ENCODE results near the gene ERICH2. TPM values are rescaled to one million over a fixed set of nuclear protein-coding genes. Genes with fewer than 3 reads are reported as not detected.

Gene ERICH2
- polyA plus RNA-seq, 1 experiment = not detected

DNA sequence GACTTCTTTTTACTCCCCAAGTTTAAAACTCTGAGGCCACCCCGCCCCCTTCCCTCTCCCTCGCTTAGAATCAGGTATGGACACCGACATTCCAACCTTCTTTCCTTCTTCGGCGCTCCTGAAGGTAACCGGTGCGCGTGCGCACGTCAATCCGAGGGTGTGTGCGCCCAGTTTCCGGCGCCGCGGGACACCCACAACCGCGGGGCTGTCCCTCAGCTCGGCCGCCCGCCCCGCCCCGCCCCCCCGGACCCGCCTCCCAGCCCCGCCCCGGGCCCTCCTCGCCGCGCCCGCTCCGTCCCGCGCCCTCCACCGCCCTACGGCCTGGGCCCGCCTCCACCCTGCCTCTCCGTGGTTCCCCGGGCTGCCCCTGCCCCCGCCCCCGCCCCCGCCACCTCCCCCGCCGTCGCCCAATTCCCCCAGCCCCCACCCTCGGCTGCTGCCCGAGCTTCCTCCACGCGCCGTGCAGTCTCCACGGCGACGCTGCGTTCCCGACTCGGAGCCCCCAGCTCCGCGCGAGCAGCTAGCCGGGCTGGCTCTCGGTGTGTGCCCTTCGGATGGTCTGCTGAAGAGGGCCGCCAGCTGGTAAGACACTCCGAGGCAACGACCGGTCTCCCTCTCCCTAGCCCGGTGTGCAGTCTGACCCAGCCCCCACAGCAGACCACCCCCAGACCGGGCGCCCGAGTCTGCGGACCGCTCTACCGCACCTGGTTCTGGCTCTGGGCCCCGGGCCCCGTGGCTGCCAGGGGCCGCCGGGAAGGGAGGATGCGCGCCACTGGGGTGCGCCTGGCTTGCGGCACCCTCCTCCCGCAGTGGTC, 635 bp downstream of the ERICH2 start:
- DNase-seq (ENCODE audit: low read depth) = no peak
- H3K4me3 ChIP-seq (ENCODE audit: low read depth, low read length) = peak overlapping the region; percentile 62
- TF ChIP-seq, protein P1, sequence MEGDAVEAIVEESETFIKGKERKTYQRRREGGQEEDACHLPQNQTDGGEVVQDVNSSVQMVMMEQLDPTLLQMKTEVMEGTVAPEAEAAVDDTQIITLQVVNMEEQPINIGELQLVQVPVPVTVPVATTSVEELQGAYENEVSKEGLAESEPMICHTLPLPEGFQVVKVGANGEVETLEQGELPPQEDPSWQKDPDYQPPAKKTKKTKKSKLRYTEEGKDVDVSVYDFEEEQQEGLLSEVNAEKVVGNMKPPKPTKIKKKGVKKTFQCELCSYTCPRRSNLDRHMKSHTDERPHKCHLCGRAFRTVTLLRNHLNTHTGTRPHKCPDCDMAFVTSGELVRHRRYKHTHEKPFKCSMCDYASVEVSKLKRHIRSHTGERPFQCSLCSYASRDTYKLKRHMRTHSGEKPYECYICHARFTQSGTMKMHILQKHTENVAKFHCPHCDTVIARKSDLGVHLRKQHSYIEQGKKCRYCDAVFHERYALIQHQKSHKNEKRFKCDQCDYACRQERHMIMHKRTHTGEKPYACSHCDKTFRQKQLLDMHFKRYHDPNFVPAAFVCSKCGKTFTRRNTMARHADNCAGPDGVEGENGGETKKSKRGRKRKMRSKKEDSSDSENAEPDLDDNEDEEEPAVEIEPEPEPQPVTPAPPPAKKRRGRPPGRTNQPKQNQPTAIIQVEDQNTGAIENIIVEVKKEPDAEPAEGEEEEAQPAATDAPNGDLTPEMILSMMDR (IDR thresholded peaks at IDR 0.05; ENCODE audit: insufficient read depth, low read depth, low read length) = no peak
- H3K27me3 ChIP-seq (ENCODE audit: control insufficient read depth, insufficient read depth, low read length) = peaks cover 7% of the 10 kb centered on the region
- CTCF ChIA-PET = interaction anchor here (0.6 to 1.4 kb wide), 4 partner anchors 33 to 361 kb away, joined by 3 to 5 read pairs (median 4); no protein-coding TSS in a partner anchor
- no peaks in the 10 kb centered on the region for H3K36me3 ChIP-seq (ENCODE audit: control insufficient read depth, insufficient read depth, low read length)
- POLR2A ChIA-PET = interaction anchor here (1.3 kb wide), 1 partner anchor 32 kb away, joined by 3 read pairs; no protein-coding TSS in a partner anchor

- CTCF ChIA-PET = interaction anchor here (1.2 kb wide), 1 partner anchor 33 kb away, joined by 4 read pairs; no protein-coding TSS in a partner anchor
- H3K36me3 ChIP-seq (ENCODE audit: control insufficient read depth, insufficient read depth, low read length) = no peaks in the 10 kb centered on the region
- TF ChIP-seq, protein P1 (IDR thresholded peaks at IDR 0.05; ENCODE audit: insufficient read depth, low read depth, low read length) = no peak
- no peak for DNase-seq (ENCODE audit: low read depth)
- POLR2A ChIA-PET = no interaction called here
- peak overlapping the region; percentile 62 for H3K4me3 ChIP-seq (ENCODE audit: low read depth, low read length)
- H3K27me3 ChIP-seq (ENCODE audit: control insufficient read depth, insufficient read depth, low read length) = peaks cover 7% of the 10 kb centered on the region
These were observed 1.3 kb downstream of the ERICH2 start for GRCh38 chr2:170771421-170771937.

DNA sequence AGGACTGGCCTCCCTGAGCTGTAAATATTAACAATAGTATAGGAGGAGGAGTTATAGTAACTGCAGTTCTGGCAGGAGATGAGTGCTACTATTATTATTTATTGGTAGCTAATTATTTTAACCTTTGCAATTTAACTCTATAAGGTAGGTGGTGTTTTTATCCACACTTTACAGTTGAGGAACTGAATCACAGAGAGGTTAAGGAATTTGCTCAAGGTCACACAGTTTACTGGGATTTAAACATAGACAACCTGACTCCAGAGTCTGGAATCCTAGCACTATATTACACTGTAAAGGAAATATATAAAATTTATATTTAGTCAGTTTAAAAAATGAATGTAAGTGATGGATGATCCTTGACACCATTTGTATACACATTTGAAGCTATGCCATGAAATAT, 2.1 kb downstream of the ERICH2 start:
- TF ChIP-seq, protein P1 (IDR thresholded peaks at IDR 0.05; ENCODE audit: insufficient read depth, low read depth, low read length) = no peak
- Histone ChIP-seq H3K4me3 (ENCODE audit: low read depth, low read length) (no peak overlapping the region), H3K27me3 (ENCODE audit: control insufficient read depth, insufficient read depth, low read length) (peaks cover 7% of the 10 kb centered on the region), H3K36me3 (ENCODE audit: control insufficient read depth, insufficient read depth, low read length) (no peaks in the 10 kb centered on the region)
- ChIA-PET POLR2A (no interaction called here), CTCF (interaction anchor here (0.7 to 1.2 kb wide), 3 partner anchors 11 to 366 kb away, joined by 3 to 4 read pairs (median 3); no protein-coding TSS in a partner anchor)
- DNase-seq (ENCODE audit: low read depth) = no peak

DNA sequence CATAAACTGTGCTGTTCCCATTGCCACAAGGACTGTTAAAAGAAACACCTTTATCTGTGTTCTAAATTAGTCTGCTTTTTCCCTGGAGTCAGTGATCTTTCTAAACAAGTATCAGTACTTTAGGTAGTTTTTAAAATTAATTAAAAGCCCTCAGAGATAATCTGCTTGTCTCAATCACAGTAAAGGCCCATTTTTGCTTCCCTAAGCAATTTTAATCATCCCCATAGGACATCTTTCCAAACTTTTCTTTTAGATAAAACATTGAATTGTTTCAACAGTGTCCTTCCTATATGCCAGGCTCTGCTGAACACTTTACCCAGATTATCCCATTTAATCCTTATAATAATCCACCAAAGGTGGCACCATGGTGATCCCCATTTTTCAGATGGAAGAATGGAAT, 3.9 kb downstream of the ERICH2 start:
- POLR2A ChIA-PET = no interaction called here
- Histone ChIP-seq H3K27me3 (ENCODE audit: control insufficient read depth, insufficient read depth, low read length) (peaks cover 7% of the 10 kb centered on the region), H3K4me3 (ENCODE audit: low read depth, low read length) (no peak overlapping the region), H3K36me3 (ENCODE audit: control insufficient read depth, insufficient read depth, low read length) (no peaks in the 10 kb centered on the region)
- DNase-seq (ENCODE audit: low read depth) = no peak
- CTCF ChIA-PET = interaction anchor here (0.6 kb wide), 1 partner anchor 1601 kb away, joined by 3 read pairs; no protein-coding TSS in a partner anchor
- TF ChIP-seq, protein P1 (IDR thresholded peaks at IDR 0.05; ENCODE audit: insufficient read depth, low read depth, low read length) = no peak

- ChIA-PET POLR2A (no interaction called here), CTCF (no interaction called here)
- no peak overlapping the region for H3K4me3 ChIP-seq (ENCODE audit: low read depth, low read length)
- no peaks in the 10 kb centered on the region for H3K27me3 ChIP-seq (ENCODE audit: control insufficient read depth, insufficient read depth, low read length)
- H3K36me3 ChIP-seq (ENCODE audit: control insufficient read depth, insufficient read depth, low read length) = no peaks in the 10 kb centered on the region
- TF ChIP-seq, protein P1 (IDR thresholded peaks at IDR 0.05; ENCODE audit: insufficient read depth, low read depth, low read length) = no peak
- no peak for DNase-seq (ENCODE audit: low read depth)
These were observed 8.7 kb downstream of the ERICH2 start for GRCh38 chr2:170778900-170779299.

Measured in BJ (cell line).